Upper lobe of left lung (tissue), 6 donors: ENCODE measurements around the gene EEIG2. TPM values are rescaled to one million over a fixed set of nuclear protein-coding genes. Genes with fewer than 3 reads are reported as not detected.

Source experiments
- ATAC-seq, 2 donors: fragments of 200-7000 bp; cut with Tn5 transposase; one replicate each; pipeline ENCODE4 v1.9.1; 2022; ENCODE audit warnings: mild to moderate bottlenecking in 2 of 2, moderate library complexity in 2 of 2; ENCODE audit not compliant: low FRiP score in 2 of 2
- DNase-seq, 2 donors: peaks; one replicate each; pipeline ENCODE4 v3.0.0-alpha.2; 2019 to 2020
- H3K27ac ChIP-seq, 4 donors: fragments of 200-600 bp; sonication (generic); one replicate each; pipeline ENCODE4 v1.5.1; 2016 to 2019
- H3K27me3 ChIP-seq, 4 donors: fragments of 200-600 bp; sonication (generic); one replicate each; pipeline ENCODE4 v1.5.1; 2017 to 2019
- H3K36me3 ChIP-seq, 4 donors: fragments of 200-600 bp; sonication (generic); one replicate each; pipeline ENCODE4 v1.5.1; 2016 to 2019
- H3K4me1 ChIP-seq, 4 donors: fragments of 200-600 bp; sonication (generic); one replicate each; pipeline ENCODE4 v1.5.1; 2018 to 2019
- H3K4me3 ChIP-seq, 4 donors: fragments of 200-600 bp; sonication (generic); one replicate each; pipeline ENCODE4 v1.5.1; 2017 to 2019; ENCODE audit warnings: mild to moderate bottlenecking in 2 of 4, moderate library complexity in 1 of 4
- H3K9me3 ChIP-seq, 4 donors: fragments of 200-600 bp; sonication (generic); one replicate each; pipeline ENCODE4 v1.5.1; 2018 to 2019
- CTCF ChIP-seq, 6 experiments: fragments of 450-650 bp in 4 of 6; fragments of 200-600 bp in 2 of 6; sonication (generic) in 2 of 6; IDR thresholded peaks; one replicate each; pipeline ENCODE4 v1.5.1; 2016 to 2019; ENCODE audit warnings: antibody characterized with exemption in 6 of 6
- EP300 ChIP-seq, 4 donors: sonication (generic); formaldehyde crosslinking; IDR thresholded peaks; one replicate each; pipeline ENCODE4 v1.5.1; 2017; ENCODE audit warnings: antibody characterized with exemption in 4 of 4, control low read depth in 2 of 4
- POLR2A ChIP-seq, 4 donors: fragments of 450-650 bp; IDR thresholded peaks; one replicate each; pipeline ENCODE4 v1.5.1; 2016 to 2017; ENCODE audit warnings: antibody characterized with exemption in 4 of 4, mild to moderate bottlenecking in 2 of 4
- POLR2AphosphoS5 ChIP-seq, 2 donors: sonication (generic); formaldehyde crosslinking; IDR thresholded peaks; one replicate each; pipeline ENCODE4 v1.5.1; 2017; ENCODE audit warnings: antibody characterized with exemption in 2 of 2
- WGBS, 2 donors: methylation state at CpG; one replicate each; pipeline ENCODE4 v1.1.5; 2017 to 2018; 5-methylcytosine and 5-hydroxymethylcytosine counted together
- total RNA-seq, 6 donors: library from RNA; depleted of rRNA in 4 of 6; stranded (reverse); fragments of >200 nt in 4 of 6; gene quantifications; one replicate each; pipeline versions ENCODE4 v1.1.0 to v1.2.1, GENCODE V29; 2016 to 2021
- donor health status: DM: no; HTN: no; CAD: no; lungs with moderate emphysema.
- donor health status: DM: no; HTN: yes; CAD: no; lungs with severe emphysema.

Gene EEIG2
- total RNA-seq, 6 donors from 2014 or later = 8.4 to 19.9 (median 15.1) TPM

GRCh38 chr1:108553905-108554304, 6.0 kb upstream of the EEIG2 start:
- WGBS, 2 donors = 83 to 89% methylated on average over 4 of the region's 4 CpGs
- no peak overlapping the region for H3K4me3 ChIP-seq
- ATAC-seq (no peak), DNase-seq (no peak)
- H3K36me3 ChIP-seq = no peaks in the 10 kb centered on the region
- H3K27me3 ChIP-seq = no peaks in the 10 kb centered on the region
- TF ChIP-seq CTCF (IDR thresholded peaks at IDR 0.05) (no peak), EP300 (IDR thresholded peaks at IDR 0.05) (no peak), POLR2A (IDR thresholded peaks at IDR 0.05) (no peak), POLR2AphosphoS5 (IDR thresholded peaks at IDR 0.05) (no peak)
- H3K27ac ChIP-seq = no peak overlapping the region
- no peaks in the 10 kb centered on the region for H3K9me3 ChIP-seq
- no peaks in the 10 kb centered on the region for H3K4me1 ChIP-seq

GRCh38 chr1:108554682-108555427, 5.0 kb upstream of the EEIG2 start:
- 41 to 77% methylated on average over 4 of the region's 4 CpGs for WGBS, 2 donors
- H3K4me1 ChIP-seq = peaks cover 0 to 7% (median 3%) of the 10 kb centered on the region in 4 donors
- no peaks in the 10 kb centered on the region for H3K36me3 ChIP-seq
- no peaks in the 10 kb centered on the region for H3K9me3 ChIP-seq
- no peaks in the 10 kb centered on the region for H3K27me3 ChIP-seq
- no peak for DNase-seq
- no peak for ATAC-seq
- H3K27ac ChIP-seq = no peak overlapping the region
- no peak overlapping the region for H3K4me3 ChIP-seq
- no peak for TF ChIP-seq POLR2AphosphoS5 (IDR thresholded peaks at IDR 0.05)
- no peak for TF ChIP-seq CTCF (IDR thresholded peaks at IDR 0.05)
- TF ChIP-seq POLR2A (IDR thresholded peaks at IDR 0.05) = no peak
- no peak for TF ChIP-seq EP300 (IDR thresholded peaks at IDR 0.05)

- no peak for ATAC-seq
- H3K9me3 ChIP-seq = no peaks in the 10 kb centered on the region
- TF ChIP-seq POLR2AphosphoS5 (IDR thresholded peaks at IDR 0.05) (no peak), EP300 (IDR thresholded peaks at IDR 0.05) (no peak), CTCF (IDR thresholded peaks at IDR 0.05) (no peak), POLR2A (IDR thresholded peaks at IDR 0.05) (no peak)
- no peak overlapping the region for H3K4me3 ChIP-seq
- peak overlapping the region in 1 of 4 donors; percentile 57 for H3K27ac ChIP-seq
- H3K36me3 ChIP-seq = no peaks in the 10 kb centered on the region
- H3K4me1 ChIP-seq = peaks cover 7 to 11% (median 8%) of the 10 kb centered on the region in 4 donors
- no peak for DNase-seq
- H3K27me3 ChIP-seq = no peaks in the 10 kb centered on the region
Observed at GRCh38 chr1:108556066-108556465, 3.8 kb upstream of the EEIG2 start.

- no peak for TF ChIP-seq POLR2A (IDR thresholded peaks at IDR 0.05)
- TF ChIP-seq CTCF (IDR thresholded peaks at IDR 0.05) = no peak
- no peak for TF ChIP-seq EP300 (IDR thresholded peaks at IDR 0.05)
- no peak for TF ChIP-seq POLR2AphosphoS5 (IDR thresholded peaks at IDR 0.05)
- 55 to 62% methylated on average over 4 of the region's 4 CpGs for WGBS, 2 donors
- ATAC-seq = peak in 1 of 2 donors; percentile 42
- H3K27me3 ChIP-seq = no peaks in the 10 kb centered on the region
- H3K4me3 ChIP-seq = no peak overlapping the region
- DNase-seq = no peak
- no peaks in the 10 kb centered on the region for H3K9me3 ChIP-seq
- H3K4me1 ChIP-seq = peaks cover 11 to 15% (median 12%) of the 10 kb centered on the region in 4 donors
- H3K36me3 ChIP-seq = no peaks in the 10 kb centered on the region
- peak overlapping the region; percentile 38 to 65 (median 54) for H3K27ac ChIP-seq
Observed at GRCh38 chr1:108556499-108556898, 3.4 kb upstream of the EEIG2 start.

GRCh38 chr1:108557296-108557695, 2.6 kb upstream of the EEIG2 start:
- peak overlapping the region in 3 of 4 donors; percentile 41 to 65 (median 51) for H3K27ac ChIP-seq
- H3K27me3 ChIP-seq = no peaks in the 10 kb centered on the region
- no peaks in the 10 kb centered on the region for H3K36me3 ChIP-seq
- peaks cover 17 to 23% (median 20%) of the 10 kb centered on the region in 4 donors for H3K4me1 ChIP-seq
- TF ChIP-seq POLR2AphosphoS5 (IDR thresholded peaks at IDR 0.05) (no peak), CTCF (IDR thresholded peaks at IDR 0.05) (no peak), EP300 (IDR thresholded peaks at IDR 0.05) (no peak), POLR2A (IDR thresholded peaks at IDR 0.05) (no peak)
- DNase-seq (no peak), ATAC-seq (peak in 1 of 2 donors; percentile 10)
- H3K4me3 ChIP-seq = no peak overlapping the region
- H3K9me3 ChIP-seq = no peaks in the 10 kb centered on the region
